ENCODE data around the gene GALNT16. TPM values are rescaled to one million over a fixed set of nuclear protein-coding genes. Genes with fewer than 3 reads are reported as not detected.

Gene GALNT16
- polyA plus RNA-seq, 1 experiment, result 1.3 TPM

DNA sequence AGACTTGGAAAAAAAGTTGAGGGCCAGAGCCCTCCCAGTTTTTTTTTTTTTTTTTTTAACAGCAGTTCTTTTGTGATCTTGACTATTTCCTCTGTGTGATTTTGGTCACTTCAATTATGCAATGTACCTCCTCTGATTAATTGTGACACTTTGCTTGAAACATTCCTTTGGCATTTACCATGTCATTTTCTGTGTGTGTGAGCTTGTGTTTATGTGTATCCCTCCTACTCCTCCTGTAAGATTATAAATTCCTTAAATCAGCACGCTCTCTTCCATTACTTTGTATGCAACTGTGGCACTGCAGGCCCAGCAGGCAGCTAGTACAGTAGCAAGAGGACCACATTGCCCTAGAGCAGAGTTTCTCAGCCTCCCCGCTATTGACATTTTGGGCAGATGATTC is 33.2 kb upstream of the GALNT16 start:
- no peaks in the 10 kb centered on the region for H3K27me3 ChIP-seq (ENCODE audit: control insufficient read depth, insufficient read depth, low read length)
- no peak overlapping the region for H3K4me3 ChIP-seq (ENCODE audit: low read depth, low read length)
- TF ChIP-seq, protein P1, sequence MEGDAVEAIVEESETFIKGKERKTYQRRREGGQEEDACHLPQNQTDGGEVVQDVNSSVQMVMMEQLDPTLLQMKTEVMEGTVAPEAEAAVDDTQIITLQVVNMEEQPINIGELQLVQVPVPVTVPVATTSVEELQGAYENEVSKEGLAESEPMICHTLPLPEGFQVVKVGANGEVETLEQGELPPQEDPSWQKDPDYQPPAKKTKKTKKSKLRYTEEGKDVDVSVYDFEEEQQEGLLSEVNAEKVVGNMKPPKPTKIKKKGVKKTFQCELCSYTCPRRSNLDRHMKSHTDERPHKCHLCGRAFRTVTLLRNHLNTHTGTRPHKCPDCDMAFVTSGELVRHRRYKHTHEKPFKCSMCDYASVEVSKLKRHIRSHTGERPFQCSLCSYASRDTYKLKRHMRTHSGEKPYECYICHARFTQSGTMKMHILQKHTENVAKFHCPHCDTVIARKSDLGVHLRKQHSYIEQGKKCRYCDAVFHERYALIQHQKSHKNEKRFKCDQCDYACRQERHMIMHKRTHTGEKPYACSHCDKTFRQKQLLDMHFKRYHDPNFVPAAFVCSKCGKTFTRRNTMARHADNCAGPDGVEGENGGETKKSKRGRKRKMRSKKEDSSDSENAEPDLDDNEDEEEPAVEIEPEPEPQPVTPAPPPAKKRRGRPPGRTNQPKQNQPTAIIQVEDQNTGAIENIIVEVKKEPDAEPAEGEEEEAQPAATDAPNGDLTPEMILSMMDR (IDR thresholded peaks at IDR 0.05; ENCODE audit: low read depth, low read length), result no peak
- no peaks in the 10 kb centered on the region for H3K9me3 ChIP-seq (ENCODE audit: control insufficient read depth, insufficient read depth, low read length)
- no peak for DNase-seq (ENCODE audit: low read depth, low spot score)
- no peak overlapping the region for H3K27ac ChIP-seq (ENCODE audit: low read depth, low read length)
- ChIA-PET POLR2A (interaction anchor here (0.7 kb wide), 1 partner anchor 28 kb away, joined by 6 read pairs; no protein-coding TSS in a partner anchor), CTCF (interaction anchor here (0.6 to 3.9 kb wide), 4 partner anchors 9 to 165 kb away, joined by 5 to 18 read pairs (median 8); no protein-coding TSS in a partner anchor)

DNA sequence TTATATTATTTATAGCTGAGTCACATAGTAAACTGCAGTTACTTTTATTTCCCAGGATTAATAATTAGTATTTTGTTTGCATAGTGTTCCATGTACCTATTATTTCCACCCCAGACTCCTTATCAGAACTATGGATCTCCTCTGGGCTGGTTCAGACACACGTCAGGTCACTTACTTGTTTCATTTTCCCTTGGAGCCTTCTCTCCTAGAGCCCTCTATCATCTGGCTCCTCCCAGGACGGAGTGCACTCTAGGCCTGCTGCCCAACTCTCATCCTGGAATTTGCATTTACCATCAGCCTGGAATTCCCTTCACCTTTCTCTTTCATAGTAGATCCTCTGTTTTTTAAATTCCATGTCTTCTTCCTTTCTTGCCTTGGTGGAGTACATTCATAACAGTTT is 28.5 kb upstream of the GALNT16 start:
- TF ChIP-seq, protein P1 (IDR thresholded peaks at IDR 0.05; ENCODE audit: low read depth, low read length), result no peak
- no peaks in the 10 kb centered on the region for H3K9me3 ChIP-seq (ENCODE audit: control insufficient read depth, insufficient read depth, low read length)
- H3K27ac ChIP-seq (ENCODE audit: low read depth, low read length), result no peak overlapping the region
- no peaks in the 10 kb centered on the region for H3K27me3 ChIP-seq (ENCODE audit: control insufficient read depth, insufficient read depth, low read length)
- no peak for DNase-seq (ENCODE audit: low read depth, low spot score)
- POLR2A ChIA-PET, result no interaction called here
- CTCF ChIA-PET, result interaction anchor here (3.2 kb wide), 1 partner anchor 11 kb away, joined by 17 read pairs; no protein-coding TSS in a partner anchor
- no peak overlapping the region for H3K4me3 ChIP-seq (ENCODE audit: low read depth, low read length)

DNA sequence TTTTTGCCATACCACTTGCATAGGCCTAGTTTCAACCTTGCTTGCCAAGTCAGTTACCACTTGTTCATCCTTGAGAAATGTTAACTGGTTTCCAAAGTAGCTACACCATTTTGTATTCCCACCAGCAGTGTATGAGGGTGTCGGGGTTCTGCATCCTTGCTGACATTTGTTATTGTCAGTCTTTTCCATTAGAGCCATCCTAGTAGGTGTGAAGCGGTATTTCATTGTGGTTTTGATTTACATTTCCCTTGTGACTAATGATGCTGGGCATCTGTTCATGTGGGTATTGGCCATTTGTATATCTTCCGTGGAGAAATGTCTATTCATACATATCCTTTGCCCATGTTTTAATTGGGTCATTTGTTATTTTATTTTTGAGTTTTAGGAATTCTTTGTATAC is 27.6 kb upstream of the GALNT16 start:
- no peaks in the 10 kb centered on the region for H3K9me3 ChIP-seq (ENCODE audit: control insufficient read depth, insufficient read depth, low read length)
- H3K27ac ChIP-seq (ENCODE audit: low read depth, low read length), result no peak overlapping the region
- CTCF ChIA-PET, result interaction anchor here (1.5 to 3.2 kb wide), 2 partner anchors 10 to 103 kb away, joined by 8 to 17 read pairs; no protein-coding TSS in a partner anchor
- no peak overlapping the region for H3K4me3 ChIP-seq (ENCODE audit: low read depth, low read length)
- no peaks in the 10 kb centered on the region for H3K27me3 ChIP-seq (ENCODE audit: control insufficient read depth, insufficient read depth, low read length)
- no peak for DNase-seq (ENCODE audit: low read depth, low spot score)
- TF ChIP-seq, protein P1 (IDR thresholded peaks at IDR 0.05; ENCODE audit: low read depth, low read length), result no peak
- POLR2A ChIA-PET, result no interaction called here

DNA sequence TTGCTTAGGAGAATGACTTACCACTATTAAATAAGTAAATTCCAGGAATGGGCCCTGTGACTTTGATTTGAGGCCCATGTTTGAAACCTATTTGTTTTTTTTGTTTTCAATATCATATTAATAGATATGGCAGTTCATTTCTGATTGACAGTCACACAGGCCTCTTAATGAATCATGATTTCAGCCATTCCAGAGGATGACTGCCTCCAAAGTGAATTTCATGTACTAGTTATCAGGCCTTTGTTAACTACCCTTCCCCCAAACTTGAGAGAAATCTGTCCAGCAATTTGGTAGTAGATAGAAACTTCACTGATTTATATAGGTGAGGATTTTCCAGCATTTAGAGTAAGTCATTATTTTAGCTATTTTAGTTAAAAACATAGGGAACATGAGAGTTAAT is 25.9 kb upstream of the GALNT16 start:
- no peaks in the 10 kb centered on the region for H3K9me3 ChIP-seq (ENCODE audit: control insufficient read depth, insufficient read depth, low read length)
- no peaks in the 10 kb centered on the region for H3K27me3 ChIP-seq (ENCODE audit: control insufficient read depth, insufficient read depth, low read length)
- CTCF ChIA-PET, result interaction anchor here (0.6 to 1.9 kb wide), 2 partner anchors 105 to 1351 kb away, joined by 3 to 8 read pairs; no protein-coding TSS in a partner anchor
- H3K4me3 ChIP-seq (ENCODE audit: low read depth, low read length), result no peak overlapping the region
- no peak for DNase-seq (ENCODE audit: low read depth, low spot score)
- TF ChIP-seq, protein P1 (IDR thresholded peaks at IDR 0.05; ENCODE audit: low read depth, low read length), result no peak
- no peak overlapping the region for H3K27ac ChIP-seq (ENCODE audit: low read depth, low read length)
- POLR2A ChIA-PET, result no interaction called here

DNA sequence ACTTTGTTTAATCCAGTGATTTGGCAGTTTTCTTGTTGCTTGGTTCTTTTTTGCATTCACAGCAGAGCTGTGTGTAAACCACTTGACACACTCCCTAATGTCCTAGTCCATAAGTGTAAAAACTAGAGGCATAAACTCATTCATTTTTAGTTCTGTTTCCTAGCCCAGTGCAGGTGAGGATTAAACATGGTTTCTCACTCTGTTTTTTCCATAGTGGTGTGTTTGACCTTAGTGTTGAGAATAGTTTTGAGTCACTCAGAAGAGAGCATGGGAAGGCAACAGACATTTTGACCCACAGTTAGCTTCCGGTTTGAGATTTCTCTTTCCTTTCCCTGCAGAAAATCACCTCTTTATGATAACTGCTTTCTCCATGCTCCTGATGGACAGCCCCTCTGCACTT is 24.2 kb upstream of the GALNT16 start:
- CTCF ChIA-PET, result interaction anchor here (0.6 to 1.9 kb wide), 4 partner anchors 9 to 372 kb away, joined by 3 to 8 read pairs (median 6); no protein-coding TSS in a partner anchor
- H3K27ac ChIP-seq (ENCODE audit: low read depth, low read length), result no peak overlapping the region
- TF ChIP-seq, protein P1 (IDR thresholded peaks at IDR 0.05; ENCODE audit: low read depth, low read length), result no peak
- H3K9me3 ChIP-seq (ENCODE audit: control insufficient read depth, insufficient read depth, low read length), result no peaks in the 10 kb centered on the region
- POLR2A ChIA-PET, result no interaction called here
- H3K27me3 ChIP-seq (ENCODE audit: control insufficient read depth, insufficient read depth, low read length), result no peaks in the 10 kb centered on the region
- H3K4me3 ChIP-seq (ENCODE audit: low read depth, low read length), result no peak overlapping the region
- DNase-seq (ENCODE audit: low read depth, low spot score), result no peak

Data from AG04450 (cell line).